ENCODE results near the gene BCL11B.

Gene BCL11B

GRCh38 chr14:99244941-99245563, 26.9 kb downstream of the BCL11B start:
- no peak for TF ChIP-seq CTCF (IDR thresholded peaks at IDR 0.05; ENCODE audit: low read length, missing control alignments)
- no peak overlapping the region for H3K4me3 ChIP-seq (replicated peaks; ENCODE audit: low read depth, low read length)

GRCh38 chr14:99244367-99244901, 27.6 kb downstream of the BCL11B start:
- H3K4me3 ChIP-seq (replicated peaks; ENCODE audit: low read depth, low read length): no peak overlapping the region
- TF ChIP-seq CTCF (IDR thresholded peaks at IDR 0.05; ENCODE audit: low read length, missing control alignments): no peak
- DNase-seq (ENCODE audit: low read depth): no peak

More at GRCh38 chr14:99244941-99245563, 26.9 kb downstream of the BCL11B start:
- DNase-seq (ENCODE audit: low read depth): no peak

- DNase-seq (ENCODE audit: low read depth): no peak
- no peak overlapping the region for H3K4me3 ChIP-seq (replicated peaks; ENCODE audit: low read depth, low read length)
- TF ChIP-seq CTCF (IDR thresholded peaks at IDR 0.05; ENCODE audit: low read length, missing control alignments): no peak
Observed at GRCh38 chr14:99242816-99243721, 28.9 kb downstream of the BCL11B start.

GRCh38 chr14:99242238-99242637, 29.8 kb downstream of the BCL11B start:
- no peak for DNase-seq (ENCODE audit: low read depth)
- TF ChIP-seq CTCF (IDR thresholded peaks at IDR 0.05; ENCODE audit: low read length, missing control alignments): no peak
- no peak overlapping the region for H3K4me3 ChIP-seq (replicated peaks; ENCODE audit: low read depth, low read length)

- H3K4me3 ChIP-seq (replicated peaks; ENCODE audit: low read depth, low read length): no peak overlapping the region
- no peak for TF ChIP-seq CTCF (IDR thresholded peaks at IDR 0.05; ENCODE audit: low read length, missing control alignments)
- no peak for DNase-seq (ENCODE audit: low read depth)
Observed at GRCh38 chr14:99241325-99242010, 30.5 kb downstream of the BCL11B start.

GRCh38 chr14:99240627-99241324, 31.2 kb downstream of the BCL11B start:
- no peak for DNase-seq (ENCODE audit: low read depth)
- no peak overlapping the region for H3K4me3 ChIP-seq (replicated peaks; ENCODE audit: low read depth, low read length)

More at GRCh38 chr14:99240627-99241324, 31.2 kb downstream of the BCL11B start:
- TF ChIP-seq CTCF (IDR thresholded peaks at IDR 0.05; ENCODE audit: low read length, missing control alignments): no peak
